Mesothelial cell of epicardium (in vitro differentiated cells): ENCODE measurements around the gene HABP2. TPM values are rescaled to one million over a fixed set of nuclear protein-coding genes. Genes with fewer than 3 reads are reported as not detected.

ENCODE experiments used
- DNase-seq, 2 experiments: peaks; one replicate each; pipeline ENCODE4 v3.0.0; 2021; ENCODE audit warnings: low spot score in 2 of 2; ENCODE audit not compliant: unreplicated experiment in 2 of 2
- H3K27ac Mint-ChIP-seq: 2 replicates; pipeline ENCODE4 v1.8.0; 2021; ENCODE audit warnings: mixed read lengths
- H3K27me3 Mint-ChIP-seq: 2 replicates; pipeline ENCODE4 v1.8.0; 2021; ENCODE audit warnings: low read depth, mixed read lengths
- H3K36me3 Mint-ChIP-seq: 2 replicates; pipeline ENCODE4 v1.8.0; 2021; ENCODE audit warnings: mixed read lengths
- H3K4me1 Mint-ChIP-seq: 2 replicates; pipeline ENCODE4 v1.8.0; 2021; ENCODE audit warnings: mixed read lengths
- H3K4me3 Mint-ChIP-seq: 2 replicates; pipeline ENCODE4 v1.8.0; 2021; ENCODE audit warnings: mild to moderate bottlenecking, moderate library complexity, mixed read lengths
- H3K9me3 Mint-ChIP-seq: 2 replicates; pipeline ENCODE4 v1.8.0; 2021; ENCODE audit warnings: mixed read lengths
- total RNA-seq: library from RNA; stranded (reverse); gene quantifications from 3 replicates; pipeline ENCODE4 v1.2.1, GENCODE V29; 2021
- TF ChIP-seq, protein P1 (sequence below): fragments of 200-600 bp; sonication (generic); IDR thresholded peaks from one replicate; pipeline ENCODE4 v1.5.0; 2021; ENCODE audit warnings: antibody characterized with exemption; ENCODE audit not compliant: unreplicated experiment

Gene HABP2
- total RNA-seq, 1 donor from 2014 or later = not detected

DNA sequence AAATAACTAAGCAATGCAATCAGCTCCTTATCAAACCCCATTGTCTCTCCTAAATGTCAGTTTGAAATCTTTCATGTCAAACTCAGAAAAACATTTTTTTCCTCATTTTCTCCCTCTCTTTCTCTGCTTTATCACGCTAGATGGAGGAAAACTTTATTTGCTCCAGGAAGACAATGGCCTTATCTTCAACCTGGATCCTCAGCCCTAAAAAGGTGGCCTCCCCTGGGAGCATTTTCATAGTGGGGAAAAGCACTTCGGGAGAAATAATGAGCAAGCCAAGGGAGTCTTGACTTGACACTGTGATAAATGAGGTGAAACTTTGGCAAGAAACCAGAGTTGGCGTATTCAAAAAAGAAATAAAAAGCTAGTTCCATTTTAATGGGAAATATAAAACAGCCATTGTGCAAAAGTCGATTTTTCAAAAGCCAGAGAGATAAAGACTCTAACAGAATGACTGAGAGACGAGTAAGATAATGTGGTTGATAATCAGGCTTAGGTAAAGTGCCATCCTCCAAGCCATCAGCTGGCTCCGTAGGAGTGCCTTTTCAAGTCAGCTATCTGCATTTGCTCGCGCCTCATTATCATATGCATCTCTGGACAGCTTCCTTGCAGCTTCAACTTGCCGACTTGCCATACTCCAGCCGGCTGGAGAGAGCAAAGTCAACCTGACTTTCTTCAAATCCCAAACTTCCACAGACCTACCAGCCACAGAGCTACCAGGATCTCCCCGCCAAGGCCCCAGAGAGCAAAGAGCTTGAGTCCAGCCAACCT lies 19.9 kb downstream of the HABP2 start:
- TF ChIP-seq, protein P1, sequence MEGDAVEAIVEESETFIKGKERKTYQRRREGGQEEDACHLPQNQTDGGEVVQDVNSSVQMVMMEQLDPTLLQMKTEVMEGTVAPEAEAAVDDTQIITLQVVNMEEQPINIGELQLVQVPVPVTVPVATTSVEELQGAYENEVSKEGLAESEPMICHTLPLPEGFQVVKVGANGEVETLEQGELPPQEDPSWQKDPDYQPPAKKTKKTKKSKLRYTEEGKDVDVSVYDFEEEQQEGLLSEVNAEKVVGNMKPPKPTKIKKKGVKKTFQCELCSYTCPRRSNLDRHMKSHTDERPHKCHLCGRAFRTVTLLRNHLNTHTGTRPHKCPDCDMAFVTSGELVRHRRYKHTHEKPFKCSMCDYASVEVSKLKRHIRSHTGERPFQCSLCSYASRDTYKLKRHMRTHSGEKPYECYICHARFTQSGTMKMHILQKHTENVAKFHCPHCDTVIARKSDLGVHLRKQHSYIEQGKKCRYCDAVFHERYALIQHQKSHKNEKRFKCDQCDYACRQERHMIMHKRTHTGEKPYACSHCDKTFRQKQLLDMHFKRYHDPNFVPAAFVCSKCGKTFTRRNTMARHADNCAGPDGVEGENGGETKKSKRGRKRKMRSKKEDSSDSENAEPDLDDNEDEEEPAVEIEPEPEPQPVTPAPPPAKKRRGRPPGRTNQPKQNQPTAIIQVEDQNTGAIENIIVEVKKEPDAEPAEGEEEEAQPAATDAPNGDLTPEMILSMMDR = no peak
- DNase-seq = no peak
- H3K4me3 Mint-ChIP-seq = no peak overlapping the region
- no peaks in the 10 kb centered on the region for H3K36me3 Mint-ChIP-seq
- H3K9me3 Mint-ChIP-seq = no peaks in the 10 kb centered on the region
- peaks cover 54% of the 10 kb centered on the region for H3K27me3 Mint-ChIP-seq
- no peak overlapping the region for H3K27ac Mint-ChIP-seq
- H3K4me1 Mint-ChIP-seq = peaks cover 11% of the 10 kb centered on the region

DNA sequence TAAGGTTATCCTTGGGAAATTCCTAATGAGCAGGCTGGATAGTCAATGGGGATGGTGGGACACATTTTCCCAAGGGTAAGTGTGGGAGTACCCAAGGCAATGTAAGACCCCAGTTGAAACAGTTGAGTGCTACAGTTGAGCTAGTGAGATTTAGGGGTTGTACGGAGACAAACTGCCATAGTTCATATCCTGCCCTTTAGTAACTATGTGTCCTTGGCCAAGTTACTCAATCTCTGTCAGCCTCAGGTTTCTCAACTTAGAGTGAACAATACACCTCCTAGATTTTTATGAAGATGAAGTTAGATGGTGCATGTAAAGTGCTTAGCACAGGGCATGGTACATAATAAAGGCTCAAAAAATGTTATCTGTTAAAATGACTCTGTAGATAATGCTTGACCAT lies 20.5 kb downstream of the HABP2 start:
- DNase-seq = no peak
- H3K9me3 Mint-ChIP-seq = no peaks in the 10 kb centered on the region
- no peak overlapping the region for H3K27ac Mint-ChIP-seq
- no peak overlapping the region for H3K4me3 Mint-ChIP-seq
- H3K36me3 Mint-ChIP-seq = no peaks in the 10 kb centered on the region
- TF ChIP-seq, protein P1 = no peak
- peaks cover 11% of the 10 kb centered on the region for H3K4me1 Mint-ChIP-seq
- H3K27me3 Mint-ChIP-seq = peaks cover 60% of the 10 kb centered on the region

DNA sequence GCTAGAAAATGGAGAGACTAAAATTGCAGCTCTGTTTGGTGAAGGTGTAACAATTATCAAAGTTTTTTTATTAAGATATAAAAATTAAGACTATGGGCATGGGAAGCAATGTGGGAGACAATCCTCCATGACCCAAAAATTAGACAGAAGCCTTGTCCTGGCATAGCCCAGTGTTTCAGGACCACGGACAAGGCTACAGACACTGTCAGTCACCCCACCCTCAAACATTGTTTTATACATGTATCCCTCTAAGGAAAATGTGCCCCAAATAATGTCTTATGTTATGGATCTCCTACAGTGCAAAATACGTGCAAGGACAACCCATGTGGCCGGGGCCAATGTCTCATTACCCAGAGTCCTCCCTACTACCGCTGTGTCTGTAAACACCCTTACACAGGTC lies 24.0 kb downstream of the HABP2 start:
- H3K4me3 Mint-ChIP-seq = no peak overlapping the region
- peaks cover 82% of the 10 kb centered on the region for H3K27me3 Mint-ChIP-seq
- H3K9me3 Mint-ChIP-seq = no peaks in the 10 kb centered on the region
- no peaks in the 10 kb centered on the region for H3K36me3 Mint-ChIP-seq
- no peak overlapping the region for H3K27ac Mint-ChIP-seq
- H3K4me1 Mint-ChIP-seq = peaks cover 6% of the 10 kb centered on the region
- DNase-seq = peak in 1 of 2 experiments; percentile 46
- TF ChIP-seq, protein P1 = no peak

DNA sequence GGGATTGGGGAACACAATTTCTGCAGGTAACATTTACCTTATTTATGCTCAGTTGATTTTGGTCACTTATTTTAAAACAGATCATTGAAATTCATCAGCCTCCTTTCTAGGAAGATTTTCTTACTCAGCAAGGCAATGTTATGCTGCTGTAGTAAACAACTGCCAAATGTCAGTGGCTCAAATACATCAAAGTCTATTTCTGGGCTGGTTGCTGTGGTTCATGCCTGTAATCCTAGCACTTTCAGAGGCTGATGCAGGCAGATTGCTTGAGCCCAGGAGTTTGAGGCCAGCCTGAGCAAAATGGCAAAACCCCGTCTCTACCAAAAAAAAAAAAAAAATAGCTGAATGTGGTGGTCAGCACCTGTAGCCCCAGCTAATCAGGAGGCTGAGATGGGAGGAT lies 25.9 kb downstream of the HABP2 start:
- TF ChIP-seq, protein P1 = no peak
- Mint-ChIP-seq H3K9me3 (no peaks in the 10 kb centered on the region), H3K27me3 (peaks cover 80% of the 10 kb centered on the region)

DNA sequence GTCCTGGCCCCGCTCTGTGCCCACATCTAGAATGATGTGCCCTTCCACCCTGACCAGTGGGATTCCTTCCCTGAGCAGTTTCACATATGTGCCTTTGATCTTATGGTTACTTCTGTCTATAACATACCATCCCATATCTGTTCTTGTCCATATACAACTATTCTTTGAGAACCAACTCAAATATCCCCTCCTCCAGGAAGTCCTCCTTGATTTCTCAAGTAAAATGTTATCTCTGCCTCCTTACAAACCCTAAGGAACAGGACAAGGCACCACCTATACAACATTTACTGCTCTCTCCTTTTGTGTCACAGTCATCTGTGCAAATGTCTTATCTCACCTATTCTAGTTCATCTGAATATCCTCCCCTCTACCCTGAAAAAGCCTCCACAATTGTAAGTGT lies 28.2 kb downstream of the HABP2 start:
- DNase-seq = no peak
- no peaks in the 10 kb centered on the region for H3K9me3 Mint-ChIP-seq
- H3K27ac Mint-ChIP-seq = no peak overlapping the region
- no peaks in the 10 kb centered on the region for H3K36me3 Mint-ChIP-seq
- TF ChIP-seq, protein P1 = no peak
- peaks cover 72% of the 10 kb centered on the region for H3K27me3 Mint-ChIP-seq
- no peaks in the 10 kb centered on the region for H3K4me1 Mint-ChIP-seq
- no peak overlapping the region for H3K4me3 Mint-ChIP-seq

More for the DNA sequence above, 25.9 kb downstream of the HABP2 start:
- Mint-ChIP-seq H3K4me1 (no peaks in the 10 kb centered on the region), H3K27ac (no peak overlapping the region), H3K4me3 (no peak overlapping the region), H3K36me3 (no peaks in the 10 kb centered on the region)
- no peak for DNase-seq

DNA sequence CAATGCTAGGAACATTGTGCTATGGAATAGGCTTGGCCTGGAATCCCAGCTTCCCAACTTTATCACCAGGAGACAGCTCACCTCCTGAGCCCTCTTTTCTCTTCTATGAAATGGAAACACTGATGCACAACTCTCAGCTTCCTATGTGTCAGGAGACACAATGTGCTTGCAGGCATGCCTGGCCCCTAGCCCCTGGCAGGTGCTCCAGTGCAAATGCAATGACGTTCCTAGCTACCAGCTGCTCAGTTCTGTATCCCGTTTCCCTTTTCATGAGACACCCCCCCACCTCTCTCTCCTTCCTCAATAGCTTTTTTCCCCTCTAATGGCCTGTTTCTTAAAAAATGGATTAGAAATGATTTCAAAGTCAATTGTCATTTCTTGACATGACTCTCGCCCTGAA lies 30.7 kb downstream of the HABP2 start:
- no peak overlapping the region for H3K27ac Mint-ChIP-seq

More for the DNA sequence above, 30.7 kb downstream of the HABP2 start:
- H3K27me3 Mint-ChIP-seq = peaks cover 57% of the 10 kb centered on the region
- H3K36me3 Mint-ChIP-seq = no peaks in the 10 kb centered on the region
- H3K4me1 Mint-ChIP-seq = no peaks in the 10 kb centered on the region
- H3K9me3 Mint-ChIP-seq = no peaks in the 10 kb centered on the region
- TF ChIP-seq, protein P1 = no peak
- no peak overlapping the region for H3K4me3 Mint-ChIP-seq
- DNase-seq = no peak
